ENCODE results near the gene CBX8. TPM values are rescaled to one million over a fixed set of nuclear protein-coding genes. Genes with fewer than 3 reads are reported as not detected.

CBX8 gene
- total RNA-seq, 1 experiment from 2014 or later = 11.1 TPM

GRCh38 chr17:79836510-79836971, 39.7 kb upstream of the CBX8 start:
- no TSS peak for BruUV-seq (replicated peaks)
- no peak for DNase-seq
- intact Hi-C loops (cut with micrococcal nuclease; ENCODE audit: unreplicated experiment) = loop anchor here (5.0 kb wide), 1 partner anchor 39 kb away; the partner anchor contains the start of gene CBX8
- H3K27ac Mint-ChIP-seq (ENCODE audit: unreplicated experiment) = peak overlapping the region; percentile 69
- TF ChIP-seq CTCF (IDR thresholded peaks at IDR 0.05; ENCODE audit: unreplicated experiment) = no peak
- H3K4me1 Mint-ChIP-seq (ENCODE audit: low read depth, unreplicated experiment) = peaks cover 27% of the 10 kb centered on the region
- H3K27me3 Mint-ChIP-seq (ENCODE audit: unreplicated experiment) = peaks cover 22% of the 10 kb centered on the region
- H3K4me3 Mint-ChIP-seq (ENCODE audit: low read depth, unreplicated experiment) = peak overlapping the region; percentile 85
- H3K36me3 Mint-ChIP-seq (ENCODE audit: insufficient read depth, unreplicated experiment) = peaks cover 92% of the 10 kb centered on the region
- CTCF ChIA-PET = interaction anchor here (0.5 to 2.0 kb wide), 7 partner anchors 15 to 157 kb away, joined by 3 to 9 read pairs (median 4); no protein-coding TSS in a partner anchor
- no peaks in the 10 kb centered on the region for H3K9me3 Mint-ChIP-seq (ENCODE audit: low read depth, unreplicated experiment)

- Mint-ChIP-seq H3K4me3 (ENCODE audit: low read depth, unreplicated experiment) (no peak overlapping the region), H3K27ac (ENCODE audit: unreplicated experiment) (no peak overlapping the region), H3K36me3 (ENCODE audit: insufficient read depth, unreplicated experiment) (peaks cover 95% of the 10 kb centered on the region), H3K9me3 (ENCODE audit: low read depth, unreplicated experiment) (no peaks in the 10 kb centered on the region), H3K27me3 (ENCODE audit: unreplicated experiment) (peaks cover 17% of the 10 kb centered on the region), H3K4me1 (ENCODE audit: low read depth, unreplicated experiment) (peaks cover 27% of the 10 kb centered on the region)
- no TSS peak for BruUV-seq (replicated peaks)
- TF ChIP-seq CTCF (IDR thresholded peaks at IDR 0.05; ENCODE audit: unreplicated experiment) = no peak
- intact Hi-C loops (cut with micrococcal nuclease; ENCODE audit: unreplicated experiment) = loop anchor here (5.0 kb wide), 1 partner anchor 39 kb away; the partner anchor contains the start of gene CBX8
- CTCF ChIA-PET = interaction anchor here (0.6 to 2.0 kb wide), 7 partner anchors 9 to 158 kb away, joined by 3 to 6 read pairs (median 4); no protein-coding TSS in a partner anchor
- DNase-seq = no peak
Observed at GRCh38 chr17:79835953-79836509, 39.2 kb upstream of the CBX8 start.

GRCh38 chr17:79835470-79835899, 38.6 kb upstream of the CBX8 start:
- no peak for TF ChIP-seq CTCF (IDR thresholded peaks at IDR 0.05; ENCODE audit: unreplicated experiment)
- peak overlapping the region; percentile 21 for H3K27ac Mint-ChIP-seq (ENCODE audit: unreplicated experiment)
- no peak for DNase-seq
- peaks cover 27% of the 10 kb centered on the region for H3K4me1 Mint-ChIP-seq (ENCODE audit: low read depth, unreplicated experiment)
- no peaks in the 10 kb centered on the region for H3K9me3 Mint-ChIP-seq (ENCODE audit: low read depth, unreplicated experiment)
- CTCF ChIA-PET = interaction anchor here (0.6 to 1.9 kb wide), 5 partner anchors 9 to 81 kb away, joined by 3 to 4 read pairs (median 3); no protein-coding TSS in a partner anchor
- H3K36me3 Mint-ChIP-seq (ENCODE audit: insufficient read depth, unreplicated experiment) = peaks cover 91% of the 10 kb centered on the region
- intact Hi-C loops (cut with micrococcal nuclease; ENCODE audit: unreplicated experiment) = loop anchor here (5.0 kb wide), 1 partner anchor 38 kb away; the partner anchor contains the start of gene CBX8
- H3K27me3 Mint-ChIP-seq (ENCODE audit: unreplicated experiment) = peaks cover 12% of the 10 kb centered on the region
- H3K4me3 Mint-ChIP-seq (ENCODE audit: low read depth, unreplicated experiment) = peak overlapping the region; percentile 50
- BruUV-seq (replicated peaks) = no TSS peak

GRCh38 chr17:79834565-79835469, 37.9 kb upstream of the CBX8 start:
- Mint-ChIP-seq H3K27me3 (ENCODE audit: unreplicated experiment) (peaks cover 5% of the 10 kb centered on the region), H3K9me3 (ENCODE audit: low read depth, unreplicated experiment) (no peaks in the 10 kb centered on the region), H3K36me3 (ENCODE audit: insufficient read depth, unreplicated experiment) (peaks cover 85% of the 10 kb centered on the region), H3K4me3 (ENCODE audit: low read depth, unreplicated experiment) (peak overlapping the region; percentile 50), H3K27ac (ENCODE audit: unreplicated experiment) (peak overlapping the region; percentile 21), H3K4me1 (ENCODE audit: low read depth, unreplicated experiment) (peaks cover 27% of the 10 kb centered on the region)
- intact Hi-C loops (cut with micrococcal nuclease; ENCODE audit: unreplicated experiment) = loop anchor here (5.0 kb wide), 1 partner anchor 38 kb away; the partner anchor contains the start of gene CBX8
- TF ChIP-seq CTCF (IDR thresholded peaks at IDR 0.05; ENCODE audit: unreplicated experiment) = peak; percentile 88
- BruUV-seq (replicated peaks) = TSS peak; percentile 0
- CTCF ChIA-PET = interaction anchor here (0.9 to 1.2 kb wide), 2 partner anchors 10 to 24 kb away, joined by 3 read pairs; no protein-coding TSS in a partner anchor
- no peak for DNase-seq
